ENCODE data around the gene CORO2B. TPM values are rescaled to one million over a fixed set of nuclear protein-coding genes. Genes with fewer than 3 reads are reported as not detected.

The CORO2B gene
- total RNA-seq, 4 donors from 2014 or later = 3.1 to 9.6 (median 8.6) TPM

GRCh38 chr15:68713874-68714273 lies 135.1 kb downstream of the CORO2B start:
- no peaks in the 10 kb centered on the region for H3K27me3 ChIP-seq
- 96 to 98% methylated on average over 9 of the region's 9 CpGs for WGBS, 2 donors
- H3K9me3 ChIP-seq = no peaks in the 10 kb centered on the region
- DNase-seq = no peak
- no peaks in the 10 kb centered on the region for H3K36me3 ChIP-seq
- no peak overlapping the region for H3K27ac ChIP-seq
- no peak overlapping the region for H3K4me3 ChIP-seq (replicated peaks in 1 of 3)
- no peak for TF ChIP-seq CTCF (IDR thresholded peaks at IDR 0.05)
- TF ChIP-seq POLR2A (IDR thresholded peaks at IDR 0.05) = no peak
- intact Hi-C loops (cut with DNase I) = no loop called here
- H3K4me1 ChIP-seq = peaks cover 5 to 9% of the 10 kb centered on the region in 2 donors

- no peak overlapping the region for H3K4me3 ChIP-seq (replicated peaks in 1 of 3)
- WGBS, 2 donors = 99 to 100% methylated on average over 6 to 7 of the region's 8 CpGs
- intact Hi-C loops (cut with DNase I) = no loop called here
- H3K27me3 ChIP-seq = no peaks in the 10 kb centered on the region
- H3K4me1 ChIP-seq = peaks cover 5 to 9% of the 10 kb centered on the region in 2 donors
- no peak for DNase-seq
- TF ChIP-seq CTCF (IDR thresholded peaks at IDR 0.05) = no peak
- no peak for TF ChIP-seq POLR2A (IDR thresholded peaks at IDR 0.05)
- no peak overlapping the region for H3K27ac ChIP-seq
- H3K36me3 ChIP-seq = no peaks in the 10 kb centered on the region
- no peaks in the 10 kb centered on the region for H3K9me3 ChIP-seq
Observed at GRCh38 chr15:68715111-68715510, 136.3 kb downstream of the CORO2B start.

- H3K36me3 ChIP-seq = no peaks in the 10 kb centered on the region
- WGBS, 2 donors = 81 to 86% methylated on average over 2 to 3 of the region's 3 CpGs
- intact Hi-C loops (cut with DNase I) = no loop called here
Observed at GRCh38 chr15:68717951-68718350, 139.2 kb downstream of the CORO2B start.

GRCh38 chr15:68718468-68718867 lies 139.7 kb downstream of the CORO2B start:
- Histone ChIP-seq H3K36me3 (no peaks in the 10 kb centered on the region), H3K27me3 (no peaks in the 10 kb centered on the region), H3K4me3 (replicated peaks in 1 of 3) (no peak overlapping the region), H3K27ac (no peak overlapping the region), H3K9me3 (no peaks in the 10 kb centered on the region), H3K4me1 (no peaks in the 10 kb centered on the region)
- intact Hi-C loops (cut with DNase I) = no loop called here
- 88 to 97% methylated on average over 5 to 12 of the region's 12 CpGs for WGBS, 2 donors
- TF ChIP-seq POLR2A (IDR thresholded peaks at IDR 0.05) (no peak), CTCF (IDR thresholded peaks at IDR 0.05) (no peak)
- no peak for DNase-seq

More at GRCh38 chr15:68717951-68718350, 139.2 kb downstream of the CORO2B start:
- no peak overlapping the region for H3K27ac ChIP-seq
- H3K27me3 ChIP-seq = no peaks in the 10 kb centered on the region
- TF ChIP-seq POLR2A (IDR thresholded peaks at IDR 0.05) = no peak
- TF ChIP-seq CTCF (IDR thresholded peaks at IDR 0.05) = no peak
- H3K4me1 ChIP-seq = peaks cover 0 to 1% of the 10 kb centered on the region in 2 donors
- no peak for DNase-seq
- H3K9me3 ChIP-seq = no peaks in the 10 kb centered on the region
- H3K4me3 ChIP-seq (replicated peaks in 1 of 3) = no peak overlapping the region

- WGBS, 2 donors = 91 to 98% methylated on average over 5 to 9 of the region's 9 CpGs
- no peak for TF ChIP-seq POLR2A (IDR thresholded peaks at IDR 0.05)
- TF ChIP-seq CTCF (IDR thresholded peaks at IDR 0.05) = no peak
Observed at GRCh38 chr15:68719051-68719450, 140.3 kb downstream of the CORO2B start.

More at GRCh38 chr15:68719051-68719450, 140.3 kb downstream of the CORO2B start:
- no peak overlapping the region for H3K4me3 ChIP-seq (replicated peaks in 1 of 3)
- no peak overlapping the region for H3K27ac ChIP-seq
- no peak for DNase-seq
- H3K4me1 ChIP-seq = no peaks in the 10 kb centered on the region
- H3K36me3 ChIP-seq = no peaks in the 10 kb centered on the region
- no peaks in the 10 kb centered on the region for H3K27me3 ChIP-seq
- intact Hi-C loops (cut with DNase I) = no loop called here
- H3K9me3 ChIP-seq = no peaks in the 10 kb centered on the region

All from thyroid gland (tissue), 4 donors.